Liver (tissue), 9 donors: ENCODE results near the gene HIVEP3. TPM values are rescaled to one million over a fixed set of nuclear protein-coding genes. Genes with fewer than 3 reads are reported as not detected.
A peak's percentile ranks its signal among the peaks of the same experiment; 100 is the strongest.

Source experiments
- DNase-seq: peaks from one replicate; pipeline ENCODE4 v3.0.0-alpha.2; 2017; ENCODE audit warnings: low spot score
- H3K27ac ChIP-seq, 2 donors: one replicate each; pipeline ENCODE4 v1.7.0; 2013; ENCODE audit warnings: inconsistent platforms in 2 of 2, low read length in 2 of 2, control low read depth in 1 of 2, low read depth in 1 of 2, mild to moderate bottlenecking in 1 of 2
- H3K27me3 ChIP-seq, 4 donors: one replicate each; pipeline versions ENCODE4 v1.6.1 to v1.7.0; 2013; ENCODE audit warnings: low read length in 3 of 4, inconsistent platforms in 1 of 4, mild to moderate bottlenecking in 1 of 4, moderate library complexity in 1 of 4; ENCODE audit not compliant: control insufficient read depth in 4 of 4, insufficient read depth in 4 of 4
- H3K36me3 ChIP-seq, 4 donors: one replicate each; pipeline versions ENCODE4 v1.6.1 to v1.7.0; 2013; ENCODE audit warnings: low read length in 3 of 4, mild to moderate bottlenecking in 3 of 4, low read depth in 1 of 4, moderate library complexity in 1 of 4; ENCODE audit not compliant: control insufficient read depth in 4 of 4, insufficient read depth in 3 of 4
- H3K4me1 ChIP-seq, 4 donors: one replicate each; pipeline versions ENCODE4 v1.6.1 to v1.7.0; 2013; ENCODE audit warnings: low read length in 3 of 4, mild to moderate bottlenecking in 3 of 4, moderate library complexity in 1 of 4; ENCODE audit not compliant: control insufficient read depth in 4 of 4, insufficient read depth in 4 of 4
- H3K4me3 ChIP-seq, 3 donors: one replicate each; pipeline versions ENCODE4 v1.6.1 to v1.7.0; 2013; ENCODE audit warnings: low read length in 3 of 3, control low read depth in 1 of 3, low read depth in 1 of 3, mild to moderate bottlenecking in 1 of 3
- H3K9ac ChIP-seq, 2 donors: one replicate each; pipeline ENCODE4 v1.7.0; 2013; ENCODE audit warnings: low read length in 2 of 2, mild to moderate bottlenecking in 2 of 2, moderate library complexity in 2 of 2, control low read depth in 1 of 2, low read depth in 1 of 2
- H3K9me3 ChIP-seq, 4 donors: one replicate each; pipeline versions ENCODE4 v1.6.1 to v1.7.0; 2013; ENCODE audit warnings: low read length in 3 of 4; ENCODE audit not compliant: control insufficient read depth in 4 of 4
- ATF3 ChIP-seq: IDR thresholded peaks from 2 replicates; pipeline ENCODE4 v1.6.1; 2016; ENCODE audit warnings: antibody characterized with exemption
- EGR1 ChIP-seq, 2 donors: IDR thresholded peaks; 2 replicates each; pipeline ENCODE4 v1.6.1; 2016 to 2018; ENCODE audit warnings: antibody characterized with exemption in 2 of 2, low read depth in 2 of 2
- FOXA1 ChIP-seq: IDR thresholded peaks from 2 replicates; pipeline ENCODE4 v1.6.1; 2016; ENCODE audit warnings: antibody characterized with exemption
- FOXA2 ChIP-seq: IDR thresholded peaks from 2 replicates; pipeline ENCODE4 v1.6.1; 2016; ENCODE audit warnings: antibody characterized with exemption
- GABPA ChIP-seq, 2 donors: IDR thresholded peaks in 1 of 2; conservative IDR thresholded peaks in 1 of 2; 2 replicates each; pipeline ENCODE4 v1.6.1; 2016; ENCODE audit warnings: antibody characterized with exemption in 2 of 2, mild to moderate bottlenecking in 1 of 2, moderate library complexity in 1 of 2
- HNF4A ChIP-seq, 2 donors: conservative IDR thresholded peaks; 2 replicates each; pipeline ENCODE4 v1.6.1; 2016; ENCODE audit warnings: antibody characterized with exemption in 2 of 2, mild to moderate bottlenecking in 2 of 2
- HNF4G ChIP-seq: IDR thresholded peaks from 2 replicates; pipeline ENCODE4 v1.6.1; 2016; ENCODE audit warnings: antibody characterized with exemption
- JUND ChIP-seq, 2 donors: IDR thresholded peaks; 2 replicates each; pipeline ENCODE4 v1.6.1; 2016; ENCODE audit warnings: antibody characterized with exemption in 2 of 2
- REST ChIP-seq: IDR thresholded peaks from 2 replicates; pipeline ENCODE4 v1.6.1; 2016; ENCODE audit warnings: antibody characterized with exemption, mild to moderate bottlenecking
- RXRA ChIP-seq, 2 donors: IDR thresholded peaks; 2 replicates each; pipeline ENCODE4 v1.6.1; 2017 to 2018; ENCODE audit warnings: antibody characterized with exemption in 2 of 2, mild to moderate bottlenecking in 1 of 2
- SP1 ChIP-seq: IDR thresholded peaks from 2 replicates; pipeline ENCODE4 v1.6.1; 2018; ENCODE audit warnings: antibody characterized with exemption, mild to moderate bottlenecking
- TAF1 ChIP-seq: conservative IDR thresholded peaks from 2 replicates; pipeline ENCODE4 v1.6.1; 2016; ENCODE audit warnings: antibody characterized with exemption, mild to moderate bottlenecking
- YY1 ChIP-seq: IDR thresholded peaks from 2 replicates; pipeline ENCODE4 v1.6.1; 2016; ENCODE audit warnings: antibody characterized with exemption, mild to moderate bottlenecking
- whole genome bisulfite sequencing: extraction: QIAGEN DNeasy Blood & Tissue Kit; methylation state at CpG from one replicate; pipeline ENCODE4 v1.1.7; 2013; 5-methylcytosine and 5-hydroxymethylcytosine counted together
- polyA plus RNA-seq, 2 donors: library from polyadenylated mRNA; stranded (reverse) in 1 of 2; unstranded in 1 of 2; fragments of 200-250 nt in 1 of 2; fragments of >200 nt in 1 of 2; fragmentation: Nextera tagmentation in 1 of 2; extraction: Ambion mirVana in 1 of 2; gene quantifications; one replicate each; pipeline versions ENCODE4 v1.2.1 to v1.2.3, GENCODE V29; 2013 to 2015
- total RNA-seq, 2 donors: library from RNA; depleted of rRNA; stranded (reverse); fragments of >200 nt; gene quantifications; one replicate each; pipeline ENCODE4 v1.2.3, GENCODE V29; 2014
- TF ChIP-seq, protein P1 (sequence below): IDR thresholded peaks from 2 replicates; pipeline ENCODE4 v1.6.1; 2016; ENCODE audit warnings: antibody characterized with exemption
- TF ChIP-seq, protein P2 (sequence below): fragments of 150-350 bp; IDR thresholded peaks from 2 replicates; pipeline ENCODE4 v1.5.1; 2017; ENCODE audit warnings: improper control_type of control experiment, low read depth, low read length; ENCODE audit not compliant: missing input control
- donor health status: healthy.
- donor health status: healthy.
- donor health status: healthy.
- donor health status: healthy.
- donor health status: healthy.

The HIVEP3 gene
- total and polyA plus RNA-seq, 4 donors, result 0.93 to 1.6 (median 1.4) TPM

GRCh38 chr1:41484402-41485241, 434.1 kb downstream of the HIVEP3 start, which contains the start of gene EDN2 (continued):
- peak; percentile 35 for TF ChIP-seq REST
- TF ChIP-seq HNF4A (conservative IDR thresholded peaks at IDR 0.05), result peak; percentile 16 to 26
- TF ChIP-seq RXRA (IDR thresholded peaks at IDR 0.05), result no peak

GRCh38 chr1:41483960-41484401, 434.7 kb downstream of the HIVEP3 start:
- 68% methylated on average over 9 of the region's 9 CpGs for WGBS
- no peaks in the 10 kb centered on the region for H3K27me3 ChIP-seq
- H3K4me1 ChIP-seq, result peaks cover 2 to 40% (median 30%) of the 10 kb centered on the region in 4 donors
- H3K36me3 ChIP-seq, result no peaks in the 10 kb centered on the region
- no peaks in the 10 kb centered on the region for H3K9me3 ChIP-seq
- H3K4me3 ChIP-seq, result no peak overlapping the region
- peak overlapping the region in 1 of 2 donors; percentile 14 for H3K27ac ChIP-seq
- no peak for TF ChIP-seq TAF1
- TF ChIP-seq, protein P1, sequence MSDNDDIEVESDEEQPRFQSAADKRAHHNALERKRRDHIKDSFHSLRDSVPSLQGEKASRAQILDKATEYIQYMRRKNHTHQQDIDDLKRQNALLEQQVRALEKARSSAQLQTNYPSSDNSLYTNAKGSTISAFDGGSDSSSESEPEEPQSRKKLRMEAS, result no peak
- TF ChIP-seq RXRA (IDR thresholded peaks at IDR 0.05), result no peak
- no peak for TF ChIP-seq FOXA2
- TF ChIP-seq REST, result no peak
- no peak for TF ChIP-seq JUND (IDR thresholded peaks at IDR 0.05)
- TF ChIP-seq HNF4G, result no peak
- no peak for TF ChIP-seq GABPA (IDR thresholded peaks at IDR 0.05 in 1 of 2, conservative IDR thresholded peaks at IDR 0.05 in 1 of 2)
- TF ChIP-seq, protein P2, sequence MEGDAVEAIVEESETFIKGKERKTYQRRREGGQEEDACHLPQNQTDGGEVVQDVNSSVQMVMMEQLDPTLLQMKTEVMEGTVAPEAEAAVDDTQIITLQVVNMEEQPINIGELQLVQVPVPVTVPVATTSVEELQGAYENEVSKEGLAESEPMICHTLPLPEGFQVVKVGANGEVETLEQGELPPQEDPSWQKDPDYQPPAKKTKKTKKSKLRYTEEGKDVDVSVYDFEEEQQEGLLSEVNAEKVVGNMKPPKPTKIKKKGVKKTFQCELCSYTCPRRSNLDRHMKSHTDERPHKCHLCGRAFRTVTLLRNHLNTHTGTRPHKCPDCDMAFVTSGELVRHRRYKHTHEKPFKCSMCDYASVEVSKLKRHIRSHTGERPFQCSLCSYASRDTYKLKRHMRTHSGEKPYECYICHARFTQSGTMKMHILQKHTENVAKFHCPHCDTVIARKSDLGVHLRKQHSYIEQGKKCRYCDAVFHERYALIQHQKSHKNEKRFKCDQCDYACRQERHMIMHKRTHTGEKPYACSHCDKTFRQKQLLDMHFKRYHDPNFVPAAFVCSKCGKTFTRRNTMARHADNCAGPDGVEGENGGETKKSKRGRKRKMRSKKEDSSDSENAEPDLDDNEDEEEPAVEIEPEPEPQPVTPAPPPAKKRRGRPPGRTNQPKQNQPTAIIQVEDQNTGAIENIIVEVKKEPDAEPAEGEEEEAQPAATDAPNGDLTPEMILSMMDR, result no peak
- TF ChIP-seq HNF4A (conservative IDR thresholded peaks at IDR 0.05), result no peak
- TF ChIP-seq EGR1 (IDR thresholded peaks at IDR 0.05; ENCODE audit: low read depth in 2 of 2), result no peak
- TF ChIP-seq SP1, result no peak
- no peak for TF ChIP-seq ATF3
- no peak for TF ChIP-seq YY1
- no peak for TF ChIP-seq FOXA1
- no peak overlapping the region for H3K9ac ChIP-seq
- DNase-seq, result no peak
